Measurements from ENCODE around the gene DQX1.

DQX1 gene

DNA sequence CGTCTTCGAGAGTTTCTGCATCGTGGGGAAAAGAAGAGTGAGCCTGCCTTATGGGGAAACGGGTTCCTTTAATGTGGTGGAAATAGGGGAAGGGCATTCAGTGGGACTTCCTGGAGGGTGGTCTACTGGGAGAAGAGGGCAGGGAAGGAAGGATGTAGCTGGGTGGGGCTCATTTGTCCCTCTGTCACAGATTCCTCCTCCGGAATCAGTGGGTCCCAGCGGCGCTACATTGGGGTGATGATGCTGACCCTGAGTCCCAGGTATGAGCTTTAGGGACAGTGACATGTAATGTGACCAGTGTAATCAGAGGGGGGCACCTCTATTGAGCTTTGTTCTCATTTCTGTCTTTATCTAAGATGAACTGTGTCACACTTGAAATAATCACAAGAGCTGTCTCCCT, 5.6 kb upstream of the DQX1 start:
- no peak for DNase-seq

- DNase-seq, result no peak
These were observed 4.5 kb upstream of the DQX1 start for GRCh38 chr2:74530239-74531187.

DNA sequence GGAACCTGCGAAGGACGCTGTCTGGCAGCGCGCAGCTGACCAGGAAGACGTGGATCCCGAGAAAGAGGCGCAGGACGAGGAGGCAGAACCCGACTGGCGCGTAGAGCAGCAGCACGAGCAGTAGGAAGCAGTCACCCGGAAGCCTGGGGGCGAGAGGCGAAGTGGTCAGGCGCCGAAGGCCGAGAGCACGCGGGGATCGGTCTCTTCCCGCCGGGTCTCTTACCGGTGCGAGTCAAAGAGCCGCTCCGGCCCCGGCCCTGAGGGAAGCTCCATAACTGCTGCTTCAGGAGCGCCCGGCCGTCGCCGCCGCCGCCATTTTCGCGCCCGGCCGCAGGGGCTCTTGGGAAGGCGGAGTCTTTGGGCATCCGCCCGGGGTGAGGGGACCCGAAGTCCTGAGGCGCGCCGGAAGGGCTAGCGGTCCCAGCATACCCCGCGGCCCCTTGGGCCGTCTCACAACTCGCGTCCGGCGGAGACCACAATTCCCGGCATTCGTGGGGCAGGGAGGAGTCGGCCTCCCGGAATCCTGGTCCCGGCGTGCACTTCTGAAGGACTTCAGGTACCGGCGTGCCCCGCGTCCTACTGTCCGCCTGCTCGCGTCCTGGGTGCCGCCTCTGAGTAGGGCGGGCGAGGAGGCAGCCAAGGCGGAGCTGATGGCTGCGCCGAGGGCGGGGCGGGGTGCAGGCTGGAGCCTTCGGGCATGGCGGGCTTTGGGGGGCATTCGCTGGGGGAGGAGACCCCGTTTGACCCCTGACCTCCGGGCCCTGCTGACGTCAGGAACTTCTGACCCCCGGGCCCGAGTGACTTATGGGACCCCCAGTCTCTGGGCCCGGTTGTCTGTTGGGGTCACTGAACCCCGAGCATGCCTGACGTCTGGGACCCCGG, 3.6 kb upstream of the DQX1 start, which contains the start of the genes AUP1 and HTRA2:
AUP1 (minus strand) TSS at position 350 of the 882 bp plus-strand sequence; CDS start at position 273, 77 bp downstream.
HTRA2 (plus strand) TSS at position 577 of the 882 bp plus-strand sequence; CDS start at position 651, 74 bp downstream.
- DNase-seq, result peak; percentile 98

DNA sequence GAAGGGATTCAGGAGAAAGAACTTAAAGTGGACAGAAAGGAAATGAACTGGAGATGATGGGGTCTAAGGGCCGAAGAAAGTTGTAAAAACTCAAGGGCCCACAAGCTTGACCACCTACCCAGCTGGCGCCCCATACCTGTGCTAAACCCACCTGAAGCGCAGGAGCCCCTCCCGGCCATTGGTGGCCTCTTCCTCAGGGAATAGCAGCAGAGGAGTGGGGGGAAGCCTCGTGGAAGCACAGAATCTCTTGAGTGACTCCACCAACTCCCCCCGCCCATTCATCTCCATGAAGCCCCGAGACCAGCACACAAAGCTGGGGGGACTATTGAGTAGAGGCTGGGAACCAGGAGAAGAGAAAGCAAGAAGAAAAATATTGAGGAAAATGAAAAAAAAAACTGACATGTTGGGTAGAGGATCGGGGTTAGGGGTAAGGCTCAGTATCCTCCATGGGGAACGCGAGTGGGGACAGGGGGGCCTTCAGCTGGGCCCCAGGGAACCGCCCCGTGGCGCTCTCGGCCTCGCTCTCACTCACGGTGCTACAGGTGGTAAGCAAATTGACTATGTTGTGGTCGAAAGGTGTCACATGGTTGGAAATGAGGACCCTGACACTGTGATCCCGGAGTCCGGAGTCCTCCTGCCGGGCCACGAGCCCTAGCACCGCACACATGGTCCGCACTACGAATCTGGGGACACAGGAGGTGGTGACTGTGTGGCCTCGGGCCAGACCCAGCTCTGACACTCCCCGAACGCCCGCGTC, 2.7 kb upstream of the DQX1 start:
- no peak for DNase-seq

GRCh38 chr2:74527741-74528140, 1.7 kb upstream of the DQX1 start:
- no peak for DNase-seq

DNA sequence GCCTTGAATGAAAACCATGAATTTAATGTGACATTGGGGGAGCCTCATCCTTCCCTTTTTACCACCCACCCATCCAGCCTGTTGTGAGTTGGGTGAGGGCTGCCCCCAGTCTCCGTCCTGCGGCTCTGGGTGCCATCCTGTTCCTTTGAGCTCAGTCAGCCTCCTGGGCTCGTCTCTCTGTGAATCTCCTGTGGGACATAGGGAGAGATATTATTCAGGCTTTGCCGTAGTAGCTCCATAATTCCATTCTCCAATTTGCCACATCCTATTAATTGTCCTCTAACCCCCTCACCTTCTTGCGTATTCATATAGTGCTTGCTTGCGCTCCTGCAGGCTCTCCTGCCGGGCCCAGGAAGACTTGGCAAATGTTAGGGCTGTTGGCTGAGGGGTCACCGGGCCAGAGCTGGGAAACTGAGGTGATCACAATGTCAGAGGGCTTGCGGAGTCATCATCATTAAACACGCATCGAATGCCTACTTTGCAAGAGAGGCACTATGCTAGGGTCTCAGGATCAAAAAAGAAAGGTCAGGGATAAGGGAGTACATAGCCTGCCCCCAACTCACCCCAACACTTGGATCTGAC, 709 bp upstream of the DQX1 start:
- no peak for DNase-seq

DNA sequence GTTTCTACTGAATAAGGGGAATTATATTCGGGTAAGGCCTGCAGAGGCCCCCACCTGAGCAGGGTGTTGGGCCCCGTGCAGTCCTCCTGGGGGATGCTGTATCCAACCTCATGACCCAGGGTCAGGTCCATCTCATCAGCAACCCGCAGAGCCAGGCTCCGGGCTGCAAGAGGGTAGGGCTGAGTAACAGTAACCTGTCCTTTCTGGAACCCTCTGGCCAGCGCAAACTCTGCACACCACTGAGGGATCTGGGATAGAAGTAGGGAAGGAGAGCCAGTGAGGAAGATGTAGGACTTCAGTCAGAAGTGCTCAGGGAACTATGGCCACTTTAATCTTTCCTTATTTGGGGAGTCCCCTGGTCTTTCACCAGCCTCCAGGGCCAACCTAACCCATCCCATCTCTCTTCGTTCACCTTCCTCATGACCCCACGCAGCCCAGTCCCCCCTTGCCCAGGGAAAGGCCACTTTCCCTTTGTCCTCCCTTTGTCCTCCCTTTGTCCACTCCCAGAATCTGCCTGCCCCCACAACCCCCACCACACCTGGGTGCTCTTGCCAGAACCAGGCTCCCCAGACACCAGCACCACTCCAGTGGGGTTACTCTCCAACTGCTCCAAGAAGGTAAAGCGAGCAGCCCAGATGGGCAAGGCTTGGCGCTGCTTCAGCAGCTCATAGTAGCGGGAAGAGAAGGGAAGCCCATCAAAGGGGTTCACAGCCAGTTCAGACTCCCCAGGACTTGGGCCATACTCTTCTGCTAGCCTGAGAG, 895 bp downstream of the DQX1 start:
- DNase-seq, result no peak

- DNase-seq, result no peak
These were observed 2.0 kb downstream of the DQX1 start for GRCh38 chr2:74524005-74524404.

GRCh38 chr2:74522516-74522915, 3.5 kb downstream of the DQX1 start:
- DNase-seq, result no peak

DNA sequence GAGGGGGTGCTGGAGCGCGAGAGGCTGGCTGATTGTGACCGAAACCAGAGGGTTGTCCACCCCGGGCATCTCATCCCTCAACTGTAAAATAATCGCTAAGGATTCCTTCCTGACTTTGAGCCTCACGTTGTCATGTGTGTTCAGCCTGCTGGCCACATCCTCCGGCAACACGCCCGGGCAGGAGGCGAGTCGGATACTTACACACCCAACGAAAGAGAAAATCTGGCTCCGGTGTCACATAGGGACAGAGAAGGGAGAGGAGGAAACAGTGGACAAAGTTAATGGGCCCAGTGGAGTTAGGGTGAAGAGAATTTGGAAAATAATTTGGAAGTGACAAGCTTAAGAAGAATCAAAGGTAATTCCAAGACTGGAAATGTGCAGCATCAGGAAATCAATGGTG, 9.4 kb downstream of the DQX1 start:
- DNase-seq, result no peak

DNA sequence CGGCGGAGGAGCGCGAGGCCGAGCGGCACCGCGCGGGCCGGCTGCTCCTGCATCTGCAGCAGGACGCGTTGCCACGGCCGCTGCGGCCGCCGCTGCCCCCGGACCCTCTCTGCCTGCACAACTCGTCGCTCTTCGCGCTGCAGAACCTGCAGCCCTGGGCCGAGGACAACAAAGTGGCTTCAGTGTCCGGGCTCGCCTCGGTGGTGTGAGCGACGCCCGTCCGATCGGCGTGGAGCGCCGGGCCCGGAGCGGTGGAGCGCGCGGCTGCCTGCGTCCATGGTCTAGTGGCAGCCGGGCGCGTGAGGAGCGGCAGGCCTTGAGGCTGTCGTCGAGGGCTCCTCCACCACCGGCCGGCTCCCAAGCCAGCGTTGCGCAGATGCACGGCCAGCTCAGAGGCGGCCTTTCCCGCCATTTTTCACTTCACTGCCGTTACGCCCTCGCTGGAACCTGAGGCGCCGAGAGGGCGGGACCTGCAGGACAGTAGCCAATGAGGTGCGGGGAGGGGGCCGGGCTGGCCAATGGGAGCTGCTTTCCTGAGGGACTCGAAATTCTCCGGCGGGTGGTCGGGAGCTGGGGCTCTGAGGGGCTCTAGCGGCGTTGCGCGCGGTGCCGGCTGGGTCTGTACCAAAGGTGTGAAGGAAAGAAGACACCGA, 9.9 kb downstream of the DQX1 start:
- DNase-seq, result no peak

GRCh38 chr2:74515271-74515980, 10.6 kb downstream of the DQX1 start:
- no peak for DNase-seq

GRCh38 chr2:74514368-74515270, 11.4 kb downstream of the DQX1 start, which contains the start of gene TLX2:
Gene TLX2 (plus strand): TSS chr2:74514450. CDS start chr2:74514807, 357 bp downstream.
- DNase-seq, result no peak

DNA sequence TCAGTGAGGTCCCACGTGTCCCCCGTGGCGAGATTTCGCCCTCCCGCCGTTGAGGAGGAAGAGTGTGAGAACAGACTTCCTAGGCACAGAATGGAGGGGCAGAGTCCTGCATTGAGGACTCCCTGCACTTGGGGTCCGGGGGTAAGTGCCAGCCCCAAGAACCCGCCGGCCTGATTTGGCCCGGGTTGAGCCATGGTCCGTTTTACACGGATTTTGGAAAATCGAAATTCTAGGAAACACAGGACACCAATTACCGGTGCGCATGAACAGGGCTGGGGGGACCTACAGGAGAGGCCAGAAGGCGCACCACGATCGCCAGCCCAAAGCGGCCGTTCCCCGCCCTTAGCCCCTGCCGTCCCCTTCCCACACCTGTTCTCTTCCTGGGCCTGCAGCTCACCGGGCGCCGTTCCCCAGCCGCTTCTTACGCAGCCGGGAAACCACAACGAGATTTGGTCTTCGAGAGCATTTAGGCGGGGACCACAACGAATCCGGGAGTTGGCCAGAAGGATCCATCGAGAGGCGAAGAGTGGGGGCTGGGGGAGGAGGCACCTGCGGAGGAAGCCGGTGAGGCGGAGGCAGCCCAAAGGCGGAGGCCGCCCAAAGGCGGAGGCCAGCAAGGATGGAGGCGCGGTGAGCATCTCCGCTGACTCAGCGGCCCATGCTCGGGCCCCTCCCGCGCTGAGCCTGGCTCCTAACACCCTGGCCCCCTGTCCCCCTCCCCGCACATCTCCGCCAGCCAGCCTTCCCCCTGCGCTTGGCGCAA, 12.2 kb downstream of the DQX1 start:
- no peak for DNase-seq

DNA sequence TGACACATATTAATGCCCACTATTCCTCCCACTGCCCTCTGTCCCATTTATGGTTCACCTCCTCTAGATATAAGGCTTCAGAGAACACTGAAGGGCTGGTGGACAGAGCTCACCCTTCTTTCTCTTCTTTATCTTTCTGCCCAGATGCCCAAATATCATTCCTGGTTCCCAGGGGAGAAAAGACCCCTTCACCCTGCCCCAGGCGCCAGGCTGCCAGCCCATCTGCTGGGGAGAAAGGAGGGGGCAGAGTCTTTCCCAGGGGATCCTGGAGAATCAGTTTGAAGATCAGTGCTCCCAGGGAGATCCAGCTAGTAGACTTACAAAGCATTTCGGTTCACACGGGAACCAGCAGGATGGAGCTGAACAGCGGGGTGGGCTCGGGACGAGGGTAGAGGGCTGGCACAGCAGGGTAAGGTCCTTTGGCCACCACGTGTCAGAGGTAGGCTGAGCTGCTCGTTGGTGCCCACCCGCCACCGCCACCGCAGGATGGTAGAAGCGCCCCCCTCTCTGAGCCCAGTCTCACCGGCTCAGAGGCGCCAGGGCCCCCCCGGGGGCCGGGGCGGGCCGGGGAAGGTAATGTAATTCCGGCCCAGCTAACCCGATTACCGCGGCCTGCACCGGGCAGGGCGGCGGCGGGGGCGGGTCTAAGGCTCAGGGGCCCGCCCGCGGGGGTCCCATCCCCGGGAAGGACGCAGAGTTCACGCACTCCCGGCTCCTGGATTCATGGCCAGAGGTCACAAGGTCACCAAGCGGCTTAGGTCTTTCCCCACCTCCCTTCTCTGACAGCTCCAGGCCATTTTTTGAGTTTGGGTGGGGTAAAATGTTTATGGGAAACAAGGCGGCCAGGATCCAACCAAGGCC, 13.1 kb downstream of the DQX1 start:
- no peak for DNase-seq

DNA sequence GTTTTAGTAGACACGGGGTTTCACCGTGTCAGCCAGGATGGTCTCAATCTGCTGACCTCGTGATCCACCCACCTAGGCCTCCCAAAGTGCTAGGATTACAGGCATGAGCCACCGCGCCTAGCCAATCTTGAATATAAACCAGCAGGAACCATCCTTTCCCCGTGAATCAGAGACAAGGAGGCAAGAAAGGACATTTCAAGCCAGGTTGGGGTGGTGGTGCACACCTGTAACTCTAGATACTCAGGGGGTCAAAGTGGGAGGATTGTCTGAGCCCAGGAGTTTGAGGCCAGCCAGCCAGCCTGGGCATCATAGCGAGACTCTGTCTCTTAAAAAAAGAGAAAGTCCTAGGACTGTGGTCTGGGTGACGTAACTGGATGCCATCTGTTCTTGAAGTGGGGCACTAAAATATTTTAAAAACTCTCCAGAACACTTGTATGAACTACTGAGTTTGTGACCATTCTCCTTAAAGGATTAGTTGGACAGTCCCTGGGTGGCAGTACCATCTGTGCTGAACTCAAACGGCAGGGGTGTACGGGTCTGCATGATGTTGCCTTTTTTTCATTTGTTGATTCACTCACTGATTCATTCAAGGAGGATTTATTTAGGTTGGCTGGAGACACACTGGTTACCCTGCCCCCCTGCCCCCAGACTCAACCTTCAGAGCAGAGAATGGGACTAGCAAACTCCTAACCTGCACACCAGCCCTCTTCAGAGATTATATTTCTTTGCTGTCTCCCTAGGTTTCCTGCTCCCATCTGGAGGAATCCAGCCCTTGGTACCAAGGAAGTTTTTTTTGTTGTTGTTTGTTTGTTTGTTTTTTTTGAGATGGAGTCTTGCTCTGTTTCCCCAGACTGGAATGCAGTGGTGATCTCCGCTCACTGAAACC, 14.7 kb downstream of the DQX1 start:
- DNase-seq, result no peak
